CD4-positive, alpha-beta T cell treated with Interleukin-21 for 1 hour (primary cell): ENCODE results near the gene SOBP.

Source experiments
- DNase-seq: peaks from one replicate; pipeline ENCODE4 v3.0.0-alpha.2; 2020

Gene SOBP

GRCh38 chr6:107594736-107595135 lies 104.8 kb downstream of the SOBP start:
- no peak for DNase-seq

- no peak for DNase-seq
These were observed 108.2 kb downstream of the SOBP start for GRCh38 chr6:107598091-107598490.

- DNase-seq, result no peak
These were observed 109.1 kb downstream of the SOBP start for GRCh38 chr6:107599043-107599442.

GRCh38 chr6:107600121-107600520 lies 110.2 kb downstream of the SOBP start:
- no peak for DNase-seq

GRCh38 chr6:107600936-107601335 lies 111.0 kb downstream of the SOBP start:
- DNase-seq, result no peak

- no peak for DNase-seq
These were observed 111.5 kb downstream of the SOBP start for GRCh38 chr6:107601406-107601805.

GRCh38 chr6:107602321-107603005 lies 112.5 kb downstream of the SOBP start:
- no peak for DNase-seq

- no peak for DNase-seq
These were observed 113.1 kb downstream of the SOBP start for GRCh38 chr6:107603006-107603370.

- DNase-seq, result no peak
These were observed 114.6 kb downstream of the SOBP start for GRCh38 chr6:107604549-107604948.

- DNase-seq, result no peak
These were observed 116.5 kb downstream of the SOBP start for GRCh38 chr6:107606407-107606806.

- DNase-seq, result no peak
These were observed 117.2 kb downstream of the SOBP start for GRCh38 chr6:107607116-107607515.

- DNase-seq, result no peak
These were observed 121.3 kb downstream of the SOBP start for GRCh38 chr6:107611094-107611810.

GRCh38 chr6:107612762-107613415 lies 123.0 kb downstream of the SOBP start:
- DNase-seq, result no peak

- no peak for DNase-seq
These were observed 123.9 kb downstream of the SOBP start for GRCh38 chr6:107613651-107614379.

- DNase-seq, result no peak
These were observed 124.9 kb downstream of the SOBP start for GRCh38 chr6:107614828-107615227.

GRCh38 chr6:107616775-107617174 lies 126.9 kb downstream of the SOBP start:
- no peak for DNase-seq

- DNase-seq, result no peak
These were observed 127.5 kb downstream of the SOBP start for GRCh38 chr6:107617341-107617932.

GRCh38 chr6:107618672-107619071 lies 128.8 kb downstream of the SOBP start:
- peak; percentile 47 for DNase-seq

GRCh38 chr6:107620732-107621131 lies 130.8 kb downstream of the SOBP start:
- DNase-seq, result no peak

GRCh38 chr6:107621229-107621937 lies 131.5 kb downstream of the SOBP start:
- no peak for DNase-seq

GRCh38 chr6:107622269-107622668 lies 132.4 kb downstream of the SOBP start:
- no peak for DNase-seq

- DNase-seq, result no peak
These were observed 134.1 kb downstream of the SOBP start for GRCh38 chr6:107624050-107624449.
